NCI-H2081 (cell line): ENCODE results near the gene CNTN6.

Source experiments
- DNase-seq, 2 experiments: peaks; one replicate each; lab custom pipeline; 2025; lab: John Stamatoyannopoulos, UW

The CNTN6 gene

GRCh38 chr3:1092771-1093170 is at the start of gene CNTN6:
Gene CNTN6, plus strand, starts transcription at chr3:1093024. Its CDS starts 54,985 bp downstream, at chr3:1148009.
- DNase-seq: no peak

- no peak for DNase-seq
These were observed 44.3 kb upstream of the CNTN6 start for GRCh38 chr3:1048558-1048957.

- DNase-seq: no peak
These were observed 37.0 kb upstream of the CNTN6 start for GRCh38 chr3:1055870-1056269.

- DNase-seq: no peak
These were observed 36.1 kb upstream of the CNTN6 start for GRCh38 chr3:1056744-1057143.

DNA sequence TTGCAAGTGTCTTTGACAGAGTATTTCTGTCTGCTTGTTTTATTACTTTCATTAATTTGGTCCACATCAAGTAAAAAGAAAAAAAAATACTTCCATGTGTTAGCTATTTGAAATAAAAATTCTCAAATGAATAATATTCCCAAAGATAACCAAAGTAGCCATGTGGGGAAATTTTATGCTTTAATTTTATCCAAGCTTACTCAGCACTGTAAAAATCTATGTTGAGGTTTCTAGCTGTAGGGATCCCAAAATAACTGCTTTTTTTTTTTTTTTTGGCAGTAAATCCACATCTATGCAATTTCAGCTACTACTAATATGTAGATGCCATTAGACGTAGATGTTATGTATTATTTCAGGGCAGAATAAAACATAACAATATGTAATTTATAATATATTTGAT is 35.4 kb upstream of the CNTN6 start:
- DNase-seq: no peak

GRCh38 chr3:1068985-1069384 is 23.8 kb upstream of the CNTN6 start:
- no peak for DNase-seq

DNA sequence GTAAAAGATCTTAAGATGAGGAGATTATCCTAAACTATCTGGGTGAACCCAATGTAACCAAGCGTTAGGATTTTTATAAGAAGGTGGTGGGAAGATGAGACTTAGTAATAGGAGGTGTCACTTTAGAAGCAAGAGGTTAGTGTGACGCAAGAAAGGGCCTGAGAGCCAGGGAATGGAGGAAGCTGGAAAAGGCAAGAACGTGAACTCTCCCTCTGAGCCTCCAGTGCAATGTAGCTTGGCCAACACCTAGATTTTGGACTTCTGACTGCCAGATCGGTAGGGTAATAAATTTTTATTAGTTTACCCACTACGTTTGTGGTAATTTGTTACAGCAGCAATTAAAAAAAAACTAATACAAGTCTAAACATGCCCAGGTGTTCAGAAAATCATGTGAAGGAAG is 20.8 kb upstream of the CNTN6 start:
- no peak for DNase-seq

DNA sequence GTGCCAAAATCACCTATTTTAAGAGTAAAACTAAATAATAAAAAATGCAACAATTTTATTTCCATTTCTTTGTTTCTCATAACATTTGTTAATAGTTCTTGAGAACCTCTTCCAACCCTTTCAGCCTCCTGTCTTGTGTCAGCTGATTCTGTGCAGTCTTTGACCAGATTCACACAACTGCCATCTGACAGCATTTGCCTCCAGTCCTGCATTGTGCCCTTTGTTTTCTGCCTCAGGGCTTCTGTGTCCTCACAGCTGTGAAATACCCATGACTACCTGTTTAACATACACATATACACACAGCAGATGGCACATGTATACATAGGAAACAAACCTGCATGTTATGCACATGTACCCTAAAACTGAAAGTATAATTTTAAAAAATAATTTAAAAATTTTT is 13.2 kb upstream of the CNTN6 start:
- DNase-seq: no peak

DNA sequence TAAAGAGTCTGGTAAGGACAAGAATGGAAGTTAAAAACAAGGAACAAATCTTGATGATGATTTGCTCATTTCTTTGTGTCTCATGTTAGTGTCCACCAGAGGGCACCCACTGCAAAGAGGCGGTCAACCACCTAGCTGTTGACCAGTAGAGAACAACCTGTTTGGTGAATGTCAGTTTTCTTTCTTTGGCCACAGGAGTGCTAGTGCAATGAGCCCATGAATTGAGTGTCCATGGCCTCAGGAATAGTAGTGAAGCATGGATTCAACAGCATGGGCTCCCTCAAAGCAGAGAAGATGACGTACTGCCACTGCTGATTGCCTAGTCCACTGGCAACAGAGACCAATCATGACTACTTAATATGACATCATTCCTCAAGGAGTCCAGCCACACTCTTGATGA is 10.7 kb upstream of the CNTN6 start:
- DNase-seq: peak in 1 of 2 experiments; percentile 55

DNA sequence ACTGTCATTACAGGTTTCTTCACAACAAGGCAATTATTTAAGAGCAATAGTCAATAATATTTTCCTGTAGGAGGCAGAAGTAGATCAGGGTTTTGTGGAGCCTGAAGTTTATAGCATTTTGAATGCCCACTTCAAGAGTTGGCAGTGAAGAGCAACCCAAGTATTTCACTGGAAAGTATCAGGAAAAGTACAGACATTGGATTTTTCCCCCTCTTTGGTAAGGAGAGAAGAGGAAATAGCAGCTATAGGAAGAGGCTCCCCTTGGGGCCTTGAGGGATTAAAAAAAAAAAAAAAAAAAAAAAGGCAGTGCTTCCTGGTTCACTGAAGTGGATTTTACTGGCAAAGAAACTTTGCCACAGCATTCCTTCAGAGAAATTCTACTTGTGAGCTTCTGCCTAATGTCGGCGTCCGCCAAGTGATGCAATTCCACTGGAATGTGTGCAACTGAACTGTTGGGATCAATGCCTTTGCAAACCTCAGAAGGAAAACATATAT is 5.7 kb upstream of the CNTN6 start:
- peak in 1 of 2 experiments; percentile 31 for DNase-seq

DNA sequence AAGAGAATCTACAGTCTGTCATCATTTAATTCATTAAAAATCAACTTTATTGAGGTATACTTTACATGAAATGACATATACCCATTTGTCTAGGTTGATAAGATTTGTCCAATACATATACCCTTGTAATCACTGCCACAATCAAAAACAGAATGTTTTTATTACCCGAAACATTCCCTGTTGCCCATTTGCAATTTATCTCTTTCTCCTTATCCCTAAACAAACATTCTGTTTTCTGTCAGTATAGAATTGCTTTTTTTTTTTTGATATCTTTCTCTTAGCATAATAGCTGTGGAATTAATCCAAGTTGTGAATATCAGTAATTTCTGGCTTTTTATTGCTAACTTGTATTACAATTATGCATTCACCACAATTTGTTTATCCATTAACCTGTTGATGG is 4.3 kb upstream of the CNTN6 start:
- no peak for DNase-seq

DNA sequence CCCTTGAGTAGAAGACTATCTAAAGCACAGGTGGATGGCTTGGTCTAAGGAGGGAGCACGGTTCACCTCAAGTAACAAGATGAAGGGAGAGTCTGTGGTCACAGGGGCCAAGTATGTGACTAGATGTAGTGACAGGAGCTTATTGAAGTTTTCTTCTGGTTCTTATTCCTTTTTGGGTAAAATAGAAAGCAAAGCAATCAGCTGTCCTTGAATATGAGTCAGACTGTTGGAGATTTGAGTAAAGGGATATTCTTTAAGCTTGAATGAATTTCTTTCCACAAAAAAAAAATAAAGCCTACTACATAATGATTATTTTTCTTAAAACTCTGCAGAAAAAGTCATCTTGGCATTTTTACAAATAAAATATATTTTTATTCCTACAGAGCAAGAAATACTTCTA is 1.5 kb upstream of the CNTN6 start:
- DNase-seq: no peak

- no peak for DNase-seq
These were observed 763 bp upstream of the CNTN6 start for GRCh38 chr3:1092061-1092460.

DNA sequence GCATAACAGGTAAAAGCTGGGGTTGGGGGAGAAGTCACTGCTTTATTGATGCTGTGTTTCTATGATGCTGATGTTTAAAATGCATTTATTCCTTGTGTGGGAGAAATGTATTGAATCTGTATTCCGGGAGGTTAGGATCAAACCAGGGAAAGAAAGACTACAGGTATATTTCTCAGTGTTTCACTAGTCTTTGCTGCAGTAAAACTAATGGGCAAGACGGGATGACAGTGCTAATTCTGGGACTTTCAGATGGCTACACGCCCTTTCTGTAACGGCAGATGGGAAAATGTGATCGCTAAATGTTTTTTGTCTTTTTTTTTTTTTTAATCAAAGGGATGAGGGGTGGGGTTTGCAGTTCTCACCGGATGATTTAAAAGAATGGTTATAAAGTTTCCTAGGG is 393 bp downstream of the CNTN6 start:
- DNase-seq: no peak

DNA sequence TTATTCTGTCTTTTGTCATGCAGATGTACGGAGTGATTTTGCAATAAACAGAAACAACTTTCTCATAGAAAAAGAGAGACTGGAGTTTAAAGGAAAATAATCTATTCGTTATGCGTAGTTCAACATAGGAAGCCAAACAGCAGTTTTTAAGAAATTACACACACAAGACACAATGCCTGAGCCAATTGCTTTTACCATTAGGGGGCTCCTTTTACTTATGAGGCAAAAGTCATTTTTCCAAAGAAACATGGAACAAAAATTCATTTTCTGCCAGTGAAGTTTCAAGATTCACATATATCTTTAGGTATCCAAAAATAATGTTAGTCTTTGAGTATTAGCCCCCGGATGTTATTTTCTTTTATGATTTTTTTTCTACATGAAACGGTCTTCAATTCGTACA is 10.7 kb downstream of the CNTN6 start:
- DNase-seq: no peak

DNA sequence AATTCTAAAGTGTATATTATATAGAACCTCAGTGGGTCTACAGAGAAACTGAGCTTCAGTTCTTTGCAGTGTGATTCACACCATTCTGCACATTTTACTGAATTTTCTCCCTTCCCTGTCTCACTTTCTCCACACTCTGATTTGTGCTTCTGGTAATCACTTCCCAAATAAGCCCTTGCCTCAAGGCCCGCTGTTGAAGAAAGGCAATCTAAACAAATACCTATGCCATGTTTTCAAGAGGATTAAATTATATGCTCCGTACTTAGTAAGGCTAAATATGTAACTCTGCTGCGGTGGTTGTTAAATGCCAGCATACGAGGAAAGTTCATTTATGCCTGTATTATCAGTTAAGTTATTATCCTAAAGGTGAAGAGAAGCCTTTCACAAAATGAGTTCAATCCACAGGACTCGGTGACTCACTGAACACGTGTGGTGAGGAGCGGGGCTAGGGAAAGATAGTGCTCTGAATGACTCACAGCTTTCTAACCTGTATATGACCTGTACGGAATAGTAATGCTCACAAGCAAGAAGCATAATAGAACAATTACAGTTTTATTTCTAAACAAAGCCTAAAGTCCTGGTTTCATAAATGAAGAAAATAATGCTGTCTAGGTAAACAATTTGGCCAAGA is 25.1 kb downstream of the CNTN6 start:
- DNase-seq: no peak

DNA sequence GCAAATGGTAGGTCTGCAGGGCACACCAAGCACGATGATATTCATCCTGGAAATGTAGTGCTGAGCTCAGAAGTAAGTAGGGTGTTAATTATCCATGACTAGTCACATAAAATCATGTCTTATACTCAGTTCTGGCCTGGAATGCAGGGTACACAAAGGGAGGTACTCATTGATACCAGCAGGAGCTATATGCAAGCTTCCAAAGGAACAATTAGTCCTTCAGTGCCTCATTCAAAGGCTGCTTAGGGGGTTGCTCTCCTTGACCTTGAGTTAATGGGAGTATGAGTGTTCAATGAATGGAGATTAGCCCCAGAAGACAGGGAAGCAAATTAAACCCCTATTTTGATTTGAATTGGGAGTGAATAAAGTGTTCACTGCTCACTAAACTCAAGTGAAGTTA is 38.3 kb downstream of the CNTN6 start:
- no peak for DNase-seq

- DNase-seq: no peak
These were observed 42.4 kb downstream of the CNTN6 start for GRCh38 chr3:1135194-1135593.

- DNase-seq: no peak
These were observed 45.2 kb downstream of the CNTN6 start for GRCh38 chr3:1138036-1138435.

- DNase-seq: no peak
These were observed 46.2 kb downstream of the CNTN6 start for GRCh38 chr3:1139071-1139470.

GRCh38 chr3:1147326-1147725 is 54.5 kb downstream of the CNTN6 start:
- no peak for DNase-seq

DNA sequence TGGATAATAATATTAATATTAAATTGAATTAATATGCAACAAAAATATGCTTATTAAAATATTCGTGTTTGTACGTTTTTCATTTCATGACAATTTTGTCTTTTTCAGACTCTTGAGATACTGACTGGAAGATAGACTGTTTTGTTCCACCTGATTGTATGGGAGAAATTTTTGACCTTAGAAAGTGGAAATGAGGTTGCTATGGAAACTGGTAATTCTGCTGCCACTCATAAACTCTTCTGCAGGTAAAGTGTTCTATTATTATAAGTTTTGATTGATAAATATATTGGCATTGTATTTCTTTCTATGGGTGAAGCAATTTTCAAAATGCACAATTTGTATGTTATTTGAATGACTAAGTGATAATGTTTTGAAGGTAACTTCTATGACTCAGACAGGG is 55.0 kb downstream of the CNTN6 start:
- no peak for DNase-seq

GRCh38 chr3:1164101-1164500 is 71.3 kb downstream of the CNTN6 start:
- no peak for DNase-seq

- DNase-seq: no peak
These were observed 78.5 kb downstream of the CNTN6 start for GRCh38 chr3:1171320-1171719.
